NCI-H1105 treated with DMSO at 0.1 percent for 48 hours (cell line): Measurements from ENCODE around the gene CGB8.

Source experiments
- DNase-seq: peaks from one replicate; lab custom pipeline; 2025; lab: John Stamatoyannopoulos, UW

The CGB8 gene

DNA sequence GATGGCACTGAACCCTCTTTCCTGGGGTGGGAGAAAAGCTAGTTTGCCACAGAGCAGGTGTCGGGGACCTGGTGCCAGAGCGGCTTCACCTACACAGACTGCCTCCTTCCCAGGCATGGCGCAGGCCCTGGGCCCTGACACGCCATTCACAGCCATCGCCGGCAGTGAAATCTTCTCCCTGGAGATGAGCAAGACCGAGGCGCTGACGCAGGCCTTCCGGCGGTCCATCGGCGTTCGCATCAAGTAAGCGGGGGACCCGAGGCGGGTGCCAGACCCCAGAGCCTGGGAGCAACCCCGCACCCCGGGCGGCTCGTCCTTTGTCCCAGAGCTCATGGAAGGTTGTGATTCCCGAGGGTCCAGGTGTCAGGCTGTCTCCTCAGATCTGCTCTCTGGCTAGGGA, 42.0 kb downstream of the CGB8 start:
- no peak for DNase-seq

- DNase-seq: no peak
Measured at GRCh38 chr19:49004964-49005614, 43.8 kb downstream of the CGB8 start.

GRCh38 chr19:49004133-49004532, 44.8 kb downstream of the CGB8 start:
- DNase-seq: no peak

DNA sequence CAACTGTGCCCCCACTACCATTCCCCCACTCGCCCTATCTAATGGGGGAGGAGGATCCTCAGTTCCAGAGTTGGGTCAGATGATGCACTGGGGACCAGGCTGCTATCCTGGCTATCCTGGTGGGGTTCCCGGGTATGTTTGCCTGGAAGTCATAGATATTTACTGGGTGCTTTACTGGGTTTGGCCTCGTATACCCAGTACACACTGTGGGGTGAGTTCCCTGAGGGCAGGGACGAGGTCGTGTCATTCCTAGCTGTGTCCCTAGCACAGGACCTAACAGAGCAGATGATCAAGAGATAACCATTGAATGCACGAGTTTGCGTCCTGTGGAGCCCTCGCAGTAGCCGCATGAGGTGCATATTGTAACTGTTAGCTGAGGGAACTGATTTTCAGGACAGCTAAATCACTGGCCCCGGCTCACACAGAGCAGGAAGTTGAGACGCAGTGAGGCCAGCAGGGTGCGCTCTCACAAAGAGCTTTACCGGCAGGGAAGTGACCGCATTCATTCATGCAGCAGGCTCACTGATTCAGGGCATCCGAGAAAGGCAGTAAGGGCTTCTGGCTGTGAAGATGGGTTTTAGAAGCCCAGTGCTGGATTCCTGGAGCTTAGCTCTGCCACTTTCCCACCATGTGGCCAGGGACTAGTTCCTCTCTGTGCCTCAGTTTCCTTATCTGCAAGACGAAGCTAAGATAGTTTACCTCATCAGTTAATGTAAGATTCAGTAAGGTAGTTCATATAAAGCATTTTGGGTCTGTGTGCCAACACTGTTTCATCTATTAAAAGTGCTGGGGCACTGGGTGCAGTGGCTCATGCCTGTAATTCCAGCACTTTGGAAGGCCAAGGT, 49.2 kb downstream of the CGB8 start:
- no peak for DNase-seq

GRCh38 chr19:48997972-48998371, 50.9 kb downstream of the CGB8 start:
- DNase-seq: no peak
